ENCODE data around the gene TAS1R1.

GRCh38 chr1:6588893-6589520 lies 33.9 kb downstream of the TAS1R1 start:
- TF ChIP-seq, protein P1, sequence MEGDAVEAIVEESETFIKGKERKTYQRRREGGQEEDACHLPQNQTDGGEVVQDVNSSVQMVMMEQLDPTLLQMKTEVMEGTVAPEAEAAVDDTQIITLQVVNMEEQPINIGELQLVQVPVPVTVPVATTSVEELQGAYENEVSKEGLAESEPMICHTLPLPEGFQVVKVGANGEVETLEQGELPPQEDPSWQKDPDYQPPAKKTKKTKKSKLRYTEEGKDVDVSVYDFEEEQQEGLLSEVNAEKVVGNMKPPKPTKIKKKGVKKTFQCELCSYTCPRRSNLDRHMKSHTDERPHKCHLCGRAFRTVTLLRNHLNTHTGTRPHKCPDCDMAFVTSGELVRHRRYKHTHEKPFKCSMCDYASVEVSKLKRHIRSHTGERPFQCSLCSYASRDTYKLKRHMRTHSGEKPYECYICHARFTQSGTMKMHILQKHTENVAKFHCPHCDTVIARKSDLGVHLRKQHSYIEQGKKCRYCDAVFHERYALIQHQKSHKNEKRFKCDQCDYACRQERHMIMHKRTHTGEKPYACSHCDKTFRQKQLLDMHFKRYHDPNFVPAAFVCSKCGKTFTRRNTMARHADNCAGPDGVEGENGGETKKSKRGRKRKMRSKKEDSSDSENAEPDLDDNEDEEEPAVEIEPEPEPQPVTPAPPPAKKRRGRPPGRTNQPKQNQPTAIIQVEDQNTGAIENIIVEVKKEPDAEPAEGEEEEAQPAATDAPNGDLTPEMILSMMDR (IDR thresholded peaks at IDR 0.05) = no peak
- no peak for TF ChIP-seq POLR2A (IDR thresholded peaks at IDR 0.05)

All from heart left ventricle (tissue), 13 donors.